Measurements from ENCODE around the gene SMAD3.
"Not testable (repeated sequence)": the region's sequence is repeated elsewhere in the genome, so short reads cannot be mapped to it uniquely, and the experiment has no call there.

Gene SMAD3

DNA sequence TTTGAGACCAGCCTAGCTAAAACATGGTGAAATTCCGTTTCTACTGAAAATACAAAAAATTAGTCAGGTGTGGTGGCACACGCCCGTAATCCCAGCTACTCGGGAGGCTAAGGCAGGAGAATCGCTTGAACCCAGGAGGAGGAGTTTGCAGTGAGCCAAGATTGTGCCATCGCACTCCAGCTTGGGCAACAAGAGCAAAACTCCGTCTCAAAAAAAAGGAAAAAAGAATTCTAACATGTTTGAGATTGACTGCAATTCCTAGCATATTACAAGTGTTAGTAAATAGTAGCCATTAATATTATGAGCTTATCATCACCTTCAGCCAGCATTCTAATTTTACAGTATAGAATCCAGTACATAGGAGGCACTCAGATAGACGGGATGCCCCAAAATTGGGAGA lies 57.9 kb downstream of the SMAD3 start:
- FAIRE-seq: not testable (repeated sequence)

DNA sequence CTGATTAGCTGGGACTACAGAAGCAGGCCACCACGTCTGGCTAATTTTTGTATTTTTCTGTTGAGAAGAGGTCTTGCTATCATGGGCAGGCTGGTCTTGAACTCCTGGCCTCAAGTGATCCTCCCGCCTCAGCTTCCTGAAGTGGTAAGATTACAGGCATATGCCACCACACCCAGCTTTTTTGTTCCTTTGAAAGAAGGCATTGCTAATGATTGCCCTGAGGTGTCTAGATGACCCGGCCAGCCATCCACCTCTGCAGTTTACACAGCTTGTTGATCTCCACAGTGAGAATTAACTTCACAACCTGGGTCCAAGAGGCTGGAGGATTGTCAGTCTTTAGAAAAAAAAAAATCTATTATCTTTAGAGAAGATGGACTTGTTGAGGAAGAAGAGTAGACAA lies 58.7 kb downstream of the SMAD3 start:
- no peak for FAIRE-seq

More for the DNA sequence above, 57.9 kb downstream of the SMAD3 start:
- not testable (repeated sequence) for DNase-seq (ENCODE audit: insufficient read length, low spot score)

DNA sequence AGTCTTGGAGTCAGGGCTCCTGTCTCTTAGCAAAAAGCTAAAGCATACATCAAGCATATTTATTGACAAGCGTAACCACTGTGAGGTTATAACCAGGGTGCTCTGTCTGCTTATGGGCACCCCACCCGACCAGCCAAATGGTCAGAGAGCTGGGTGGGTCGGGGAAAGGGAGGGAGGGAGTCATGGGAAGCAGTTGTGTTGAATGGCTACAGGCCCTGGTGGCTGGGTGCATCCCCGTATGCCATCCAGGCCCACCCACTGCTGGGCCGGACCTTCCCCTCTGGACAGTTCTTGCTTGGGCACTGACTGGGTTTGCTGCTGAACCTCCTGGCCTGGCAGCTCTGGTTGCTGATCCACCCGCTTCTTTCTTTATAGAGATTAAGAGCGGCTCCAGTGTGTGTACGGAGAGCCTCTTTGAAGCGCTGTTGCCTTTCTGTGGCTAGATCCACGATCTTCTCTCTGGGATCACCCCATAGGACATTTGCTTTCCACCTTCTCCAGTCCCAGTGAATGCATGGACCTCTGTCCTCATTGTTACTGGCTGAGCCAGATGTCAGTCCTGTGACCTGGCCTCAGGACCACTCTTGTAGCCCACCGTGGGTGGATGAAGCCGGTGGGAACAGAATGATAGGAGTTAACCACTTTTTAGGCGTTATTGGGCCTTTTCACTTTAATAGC lies 59.6 kb downstream of the SMAD3 start:
- FAIRE-seq: no peak
- DNase-seq (ENCODE audit: insufficient read length, low spot score): no peak

More for the DNA sequence above, 58.7 kb downstream of the SMAD3 start:
- DNase-seq (ENCODE audit: insufficient read length, low spot score): no peak

DNA sequence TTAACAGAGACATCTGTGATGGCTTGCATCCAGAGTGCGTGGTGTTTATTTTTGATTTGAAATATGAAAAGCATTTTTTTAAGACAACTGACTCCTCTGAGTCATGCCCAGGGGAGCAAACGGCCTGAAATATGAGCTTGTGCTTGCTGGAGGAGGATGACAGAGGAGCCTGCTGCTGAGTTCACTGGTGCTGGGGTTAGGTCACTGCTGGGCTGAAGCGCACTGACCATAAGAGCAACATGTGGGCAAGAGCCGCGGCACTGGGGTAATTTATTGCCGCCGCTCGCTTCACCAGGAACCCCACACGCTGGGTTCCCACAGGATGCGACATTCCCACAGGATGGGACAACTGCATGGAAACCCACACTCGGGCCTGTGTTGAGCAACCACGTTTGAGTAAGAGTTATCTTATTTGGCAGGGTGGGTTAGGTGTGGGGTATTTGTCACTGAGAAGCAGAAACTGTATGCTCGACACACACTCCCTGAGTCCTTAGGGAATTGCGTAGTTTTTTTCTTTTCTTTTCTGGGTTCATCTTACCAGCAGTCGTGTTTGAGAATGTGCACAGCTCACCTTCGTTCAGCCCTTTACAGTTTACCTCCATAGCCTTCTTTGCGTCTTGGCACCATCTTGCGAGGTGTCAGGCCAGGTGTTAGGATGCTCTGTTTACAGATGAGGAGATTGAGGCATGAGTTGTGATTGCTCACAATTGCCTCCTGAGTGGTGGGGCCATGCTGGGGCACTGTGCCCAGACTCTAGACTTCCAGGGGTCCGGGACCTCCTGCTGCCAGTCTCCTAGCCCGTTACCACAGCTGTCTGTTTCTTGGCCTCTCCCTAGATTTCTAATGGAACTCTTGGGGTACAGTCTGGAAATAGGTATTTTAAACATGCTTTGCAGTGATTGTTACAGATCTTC lies 60.4 kb downstream of the SMAD3 start:
- no peak for FAIRE-seq
- DNase-seq (ENCODE audit: insufficient read length, low spot score): no peak

DNA sequence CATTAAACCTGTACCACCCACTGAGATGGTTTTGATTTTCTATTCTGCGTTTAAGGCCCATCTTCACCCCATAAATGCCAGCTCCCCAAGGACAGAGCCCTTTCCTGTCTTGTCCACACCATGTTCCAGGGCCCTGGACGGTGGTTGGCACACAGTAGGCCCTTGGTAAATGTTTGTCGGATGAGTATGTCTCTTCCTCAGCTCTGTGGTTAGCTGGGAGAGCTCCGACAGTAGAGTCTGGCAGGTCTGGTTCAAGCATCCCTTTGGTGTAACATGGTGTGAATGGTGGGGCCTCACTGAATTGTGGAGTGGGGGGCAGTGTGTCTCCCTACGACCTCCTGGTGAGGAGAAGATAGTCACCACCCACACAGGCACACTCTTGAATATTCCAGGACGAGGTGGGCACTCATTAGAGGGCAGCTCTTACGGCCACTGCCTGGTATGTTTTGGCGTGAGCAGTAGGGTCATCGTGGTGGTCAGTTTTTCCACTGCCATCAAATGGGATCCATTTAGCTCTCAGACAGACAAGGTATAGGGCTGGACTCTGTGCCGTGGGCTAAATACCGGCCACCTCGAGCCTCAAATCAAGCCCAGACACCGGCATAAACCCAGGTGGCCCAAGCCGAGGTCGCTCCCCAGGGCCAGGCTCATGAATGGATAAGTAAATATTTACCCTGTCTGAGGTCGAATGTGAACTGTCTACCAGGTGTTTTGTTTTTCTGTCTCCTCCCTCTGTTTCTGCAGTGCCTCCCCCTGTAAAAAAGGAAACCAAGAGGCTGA lies 61.3 kb downstream of the SMAD3 start:
- FAIRE-seq: no peak
- DNase-seq (ENCODE audit: insufficient read length, low spot score): no peak

DNA sequence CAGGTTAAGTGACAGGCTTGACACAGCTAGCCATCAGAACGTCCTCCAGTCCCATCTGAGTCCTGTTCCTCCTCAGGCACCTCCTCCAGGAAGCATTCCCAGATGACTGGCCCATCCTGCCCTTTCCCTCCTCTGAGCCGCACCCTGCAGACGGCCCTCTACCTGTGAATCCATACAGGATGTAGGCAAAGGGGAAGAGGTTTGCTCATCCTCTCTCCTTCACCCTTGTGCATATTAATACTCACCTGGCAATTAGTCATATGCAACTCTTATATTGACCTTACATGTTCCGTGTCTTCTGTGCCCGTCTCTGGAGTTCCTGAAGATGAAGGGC lies 61.9 kb downstream of the SMAD3 start:
- DNase-seq (ENCODE audit: insufficient read length, low spot score) (no peak), FAIRE-seq (no peak)

DNA sequence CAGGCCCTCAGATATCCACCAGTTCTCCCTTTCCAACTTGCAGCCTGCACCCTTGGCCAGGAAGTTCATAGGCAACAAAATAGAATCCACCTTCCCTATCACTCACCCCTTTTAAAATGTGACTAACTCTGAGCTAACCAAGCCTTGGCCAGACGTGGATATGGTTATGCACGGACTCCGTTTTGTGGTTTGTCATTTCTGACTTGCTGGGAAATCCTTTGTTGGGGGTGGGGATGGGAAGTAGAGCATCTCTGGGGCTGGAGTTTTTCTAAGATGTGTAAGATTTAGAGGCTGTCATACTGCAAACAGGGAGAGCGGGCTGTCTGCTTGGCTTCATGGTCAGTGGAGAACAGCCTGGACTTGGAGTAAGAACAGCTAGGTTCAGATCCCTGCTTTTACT lies 62.6 kb downstream of the SMAD3 start:
- FAIRE-seq (no peak), DNase-seq (ENCODE audit: insufficient read length, low spot score) (no peak)

DNA sequence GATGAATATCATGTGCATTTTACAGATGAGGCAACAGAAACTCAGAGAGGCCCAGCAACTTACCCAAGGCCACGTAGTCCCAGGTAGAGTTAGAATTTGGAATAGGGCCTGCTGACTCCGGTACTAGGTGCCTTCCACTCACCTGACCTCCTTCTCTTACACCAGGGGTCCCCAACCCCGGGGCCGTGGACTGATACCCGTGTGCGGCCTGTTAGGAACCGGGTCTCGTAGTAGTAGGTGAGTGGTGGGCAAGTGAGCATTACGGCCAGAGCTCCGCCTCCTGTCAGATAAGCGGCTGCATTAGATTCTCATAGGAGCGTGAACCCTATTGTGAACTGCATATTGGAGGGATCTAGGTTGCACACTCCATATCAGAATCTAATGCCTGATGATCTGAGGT lies 64.8 kb downstream of the SMAD3 start:
- FAIRE-seq (no peak), DNase-seq (ENCODE audit: insufficient read length, low spot score) (no peak)

DNA sequence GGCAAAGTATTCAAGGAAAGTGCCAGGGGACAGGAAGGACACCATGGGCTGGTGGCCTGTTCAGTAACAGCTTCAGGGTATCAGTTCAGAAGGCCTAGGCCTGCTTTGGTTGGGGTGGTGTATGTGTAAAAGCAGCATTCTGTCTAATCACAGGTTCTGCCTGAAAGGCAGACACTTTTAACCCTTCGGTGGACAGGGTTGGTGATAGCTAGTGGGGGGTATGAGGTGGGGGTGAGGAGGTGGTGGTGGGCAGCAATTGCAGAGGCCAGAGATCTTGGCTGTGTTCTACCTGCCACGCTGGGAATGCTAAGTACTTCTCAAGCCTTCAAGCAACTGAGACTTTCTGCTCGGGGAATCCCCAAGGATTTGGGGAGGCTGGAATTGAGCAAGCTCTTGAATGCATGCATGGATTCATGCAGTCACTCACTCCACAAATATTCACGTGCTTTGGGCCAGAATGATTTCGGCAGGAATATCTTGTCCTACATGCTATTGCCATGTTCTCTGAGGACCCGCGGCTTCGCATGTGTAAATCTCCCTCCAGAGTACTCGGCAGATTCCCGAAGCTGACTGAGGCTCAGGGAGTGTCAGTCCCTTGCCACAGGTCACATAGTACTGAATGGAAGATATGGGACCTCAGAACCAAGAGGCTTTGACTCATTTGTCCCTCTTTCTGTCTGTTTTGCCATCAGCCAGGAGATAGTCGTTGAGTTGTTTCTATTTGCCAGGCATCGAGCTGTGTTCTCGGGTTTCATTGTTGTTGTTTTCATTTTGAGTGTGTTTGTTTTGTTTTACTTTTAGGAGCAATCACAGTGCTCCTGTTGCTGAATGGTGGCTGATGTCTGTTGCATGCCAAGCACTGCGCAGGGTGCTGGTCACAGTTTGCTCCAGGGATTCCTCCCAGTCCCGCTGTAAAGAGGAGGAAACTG lies 65.5 kb downstream of the SMAD3 start:
- FAIRE-seq (peak; percentile 39), DNase-seq (ENCODE audit: insufficient read length, low spot score) (no peak)

DNA sequence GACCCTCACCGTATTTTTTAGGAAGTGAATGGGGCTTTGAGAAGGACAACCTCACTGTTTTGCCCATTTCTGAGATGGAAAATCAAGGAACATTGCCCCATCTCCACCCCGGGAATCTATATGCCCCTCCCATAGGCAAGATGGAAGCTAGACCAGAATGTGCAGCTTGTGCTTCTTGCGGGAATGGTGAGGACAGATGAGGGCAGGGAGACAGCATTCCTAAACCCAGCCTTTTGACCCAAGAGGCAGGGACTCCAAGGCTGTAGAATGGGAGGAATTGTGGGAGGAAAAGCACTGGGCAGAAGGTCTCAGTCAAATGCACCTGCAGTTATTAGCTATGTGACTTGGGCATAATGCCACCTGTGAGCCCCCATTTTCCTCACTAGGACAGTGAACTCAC lies 66.9 kb downstream of the SMAD3 start:
- FAIRE-seq: no peak
- DNase-seq (ENCODE audit: insufficient read length, low spot score): no peak

DNA sequence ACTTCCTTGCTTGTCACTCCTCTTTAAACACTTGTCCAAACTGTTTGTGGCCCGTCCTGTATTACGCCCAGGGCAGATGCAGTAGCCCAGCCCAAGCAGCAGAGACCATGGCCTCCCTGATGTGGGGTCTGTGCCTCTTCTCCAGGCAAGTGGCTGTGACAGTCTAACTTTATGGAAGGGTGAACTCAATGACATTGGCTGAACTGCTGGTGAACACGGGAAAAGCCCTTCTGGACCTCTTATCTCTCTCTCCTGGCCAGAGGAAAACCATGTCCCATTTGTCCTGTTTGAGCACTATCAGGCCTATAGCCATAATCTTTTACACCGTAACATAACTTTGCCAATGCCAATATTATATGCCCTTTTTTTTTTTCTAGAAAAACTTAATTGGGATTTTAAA lies 67.6 kb downstream of the SMAD3 start:
- DNase-seq (ENCODE audit: insufficient read length, low spot score) (no peak), FAIRE-seq (no peak)

DNA sequence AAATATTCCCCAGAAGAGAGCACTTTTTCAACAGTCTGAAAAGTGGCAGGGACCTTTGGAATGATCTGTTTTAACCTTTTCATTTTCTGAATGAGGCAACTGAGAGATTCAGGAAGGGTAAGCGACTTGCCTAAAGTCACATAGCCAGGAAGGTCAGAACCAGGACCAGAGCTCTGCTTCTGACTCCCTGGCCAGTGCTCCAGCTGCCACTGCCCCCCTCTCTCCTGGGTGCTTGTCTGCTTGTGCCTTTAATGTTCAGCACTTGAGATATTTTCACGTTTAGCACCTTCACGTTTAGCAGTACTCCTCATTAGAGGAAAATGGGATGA lies 68.3 kb downstream of the SMAD3 start:
- FAIRE-seq: no peak
- no peak for DNase-seq (ENCODE audit: insufficient read length, low spot score)

DNA sequence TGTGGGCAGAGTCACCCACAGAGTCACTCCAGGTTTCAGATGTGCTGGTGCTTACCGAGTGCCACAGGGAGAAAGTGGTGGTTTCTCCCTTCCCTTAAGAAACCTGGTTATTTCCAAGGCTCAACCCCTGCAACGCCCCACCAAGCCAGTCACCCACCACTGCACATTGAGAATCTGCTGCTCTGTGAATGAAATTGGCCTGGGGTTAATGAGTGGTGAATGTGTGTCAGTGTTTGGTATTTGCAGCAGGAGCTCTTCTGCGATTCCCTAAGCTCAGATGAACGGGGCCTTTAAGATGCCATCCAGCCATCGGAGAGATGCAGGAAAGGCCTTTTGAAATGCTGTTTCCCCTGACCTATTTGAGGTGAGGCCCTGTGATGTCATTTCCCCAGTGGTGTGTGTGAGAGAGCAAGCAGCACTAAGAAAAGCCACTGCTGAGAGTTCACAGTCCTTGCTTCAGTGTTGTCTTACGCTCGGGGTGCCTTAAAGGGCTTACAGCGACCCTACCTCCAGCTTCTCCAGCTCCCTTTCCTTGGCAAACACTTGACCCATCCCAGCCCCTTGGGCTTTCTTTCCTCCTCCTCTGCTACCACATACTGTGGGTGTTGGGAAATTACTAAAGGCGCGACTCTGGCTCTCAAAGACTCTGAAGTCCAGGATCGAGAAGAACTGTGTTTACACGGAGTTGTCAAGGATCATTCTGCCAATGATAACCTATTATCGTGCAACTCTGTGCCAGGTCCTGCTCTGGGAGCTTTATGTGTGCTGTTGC lies 68.9 kb downstream of the SMAD3 start:
- FAIRE-seq (peak; percentile 94), DNase-seq (ENCODE audit: insufficient read length, low spot score) (no peak)

DNA sequence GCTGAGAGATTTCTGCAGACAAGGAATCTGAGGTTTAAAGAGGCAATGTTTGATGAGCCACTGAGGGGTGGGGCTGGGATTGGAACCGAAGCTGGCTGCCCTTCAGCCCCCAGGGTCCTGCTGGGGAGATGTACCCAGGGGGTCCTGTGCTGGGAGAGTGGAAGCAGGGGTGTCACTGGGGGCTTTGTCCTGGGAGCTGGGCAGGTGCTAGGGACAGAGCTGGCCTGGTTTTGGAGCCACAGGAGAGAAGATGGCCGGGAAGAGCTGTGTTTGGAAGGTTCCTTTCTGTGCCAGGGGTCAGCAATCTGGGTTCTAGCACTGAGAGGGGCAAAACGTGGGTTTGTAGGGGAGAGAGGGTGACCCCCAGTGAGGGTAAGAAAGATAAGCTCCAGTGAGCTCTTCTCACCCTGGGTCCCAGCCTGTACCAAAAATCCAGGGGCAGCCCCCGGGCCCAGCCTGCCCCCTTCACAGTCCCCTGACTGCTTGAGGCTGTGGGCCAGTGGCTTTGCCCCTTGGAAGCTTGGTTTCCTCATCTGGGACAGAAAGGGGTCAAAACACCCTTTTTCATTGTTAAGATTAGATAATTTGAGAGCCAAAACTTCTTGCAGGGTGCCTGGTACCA lies 69.6 kb downstream of the SMAD3 start:
- no peak for DNase-seq (ENCODE audit: insufficient read length, low spot score)
- FAIRE-seq: no peak

DNA sequence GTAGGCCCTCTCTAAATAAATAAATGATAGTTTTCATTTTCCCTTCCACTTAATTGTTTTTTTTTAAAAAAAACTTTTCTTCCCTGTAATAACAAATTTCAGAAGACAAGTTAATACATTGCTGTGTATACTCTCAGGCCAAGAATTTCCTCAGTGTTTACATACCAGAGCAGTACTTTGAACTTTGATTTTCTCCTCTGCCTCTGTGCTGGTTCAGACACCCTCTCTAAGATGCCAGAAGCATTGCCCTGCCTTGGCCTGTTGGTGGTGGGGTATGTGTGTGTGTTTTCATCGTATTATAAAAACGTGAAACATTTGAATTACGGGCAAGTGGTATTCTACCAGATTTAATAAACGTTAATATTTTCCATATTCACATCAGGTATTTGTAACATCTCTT lies 70.1 kb downstream of the SMAD3 start:
- FAIRE-seq: no peak
- DNase-seq (ENCODE audit: insufficient read length, low spot score): no peak

DNA sequence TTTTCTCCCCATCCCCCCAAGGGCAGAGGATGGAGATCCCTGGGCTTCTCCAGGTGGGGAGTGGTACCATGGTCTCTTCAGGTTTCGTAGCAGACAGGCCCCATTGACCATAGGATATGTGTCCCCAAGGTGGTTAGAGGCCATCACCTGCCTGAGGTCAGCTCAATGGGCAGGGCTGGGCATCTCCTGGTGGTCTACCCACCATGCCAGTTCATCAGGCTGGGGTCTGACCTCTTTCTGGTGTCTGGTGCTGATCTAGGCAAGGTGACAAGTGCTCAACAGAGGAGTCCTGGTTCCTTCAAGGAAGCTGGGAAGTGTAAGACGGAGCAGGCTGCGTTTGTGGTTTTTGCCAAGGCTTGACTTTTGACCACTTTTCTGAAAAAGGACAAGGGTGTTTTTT lies 71.4 kb downstream of the SMAD3 start:
- no peak for DNase-seq (ENCODE audit: insufficient read length, low spot score)
- FAIRE-seq: no peak

DNA sequence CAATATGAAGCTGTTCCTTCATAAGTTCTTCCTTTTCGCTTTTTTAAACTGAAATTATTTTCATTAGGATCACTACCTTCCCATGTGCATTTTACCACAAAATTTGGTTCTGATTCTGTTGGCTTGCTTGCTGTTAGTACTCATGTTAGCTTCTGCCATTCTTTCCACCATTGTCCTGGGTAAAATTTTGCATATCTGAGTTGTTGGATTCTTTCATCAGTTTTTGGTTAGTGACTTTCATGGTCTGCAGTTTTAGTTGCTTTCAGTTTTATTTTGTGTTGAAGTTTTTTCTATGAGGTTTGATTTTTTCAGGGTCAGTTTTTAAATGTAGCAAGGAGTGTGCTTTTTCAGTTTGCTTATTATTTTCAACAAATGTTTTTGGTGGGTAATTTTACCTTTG lies 71.9 kb downstream of the SMAD3 start:
- DNase-seq (ENCODE audit: insufficient read length, low spot score) (no peak), FAIRE-seq (peak; percentile 79)

DNA sequence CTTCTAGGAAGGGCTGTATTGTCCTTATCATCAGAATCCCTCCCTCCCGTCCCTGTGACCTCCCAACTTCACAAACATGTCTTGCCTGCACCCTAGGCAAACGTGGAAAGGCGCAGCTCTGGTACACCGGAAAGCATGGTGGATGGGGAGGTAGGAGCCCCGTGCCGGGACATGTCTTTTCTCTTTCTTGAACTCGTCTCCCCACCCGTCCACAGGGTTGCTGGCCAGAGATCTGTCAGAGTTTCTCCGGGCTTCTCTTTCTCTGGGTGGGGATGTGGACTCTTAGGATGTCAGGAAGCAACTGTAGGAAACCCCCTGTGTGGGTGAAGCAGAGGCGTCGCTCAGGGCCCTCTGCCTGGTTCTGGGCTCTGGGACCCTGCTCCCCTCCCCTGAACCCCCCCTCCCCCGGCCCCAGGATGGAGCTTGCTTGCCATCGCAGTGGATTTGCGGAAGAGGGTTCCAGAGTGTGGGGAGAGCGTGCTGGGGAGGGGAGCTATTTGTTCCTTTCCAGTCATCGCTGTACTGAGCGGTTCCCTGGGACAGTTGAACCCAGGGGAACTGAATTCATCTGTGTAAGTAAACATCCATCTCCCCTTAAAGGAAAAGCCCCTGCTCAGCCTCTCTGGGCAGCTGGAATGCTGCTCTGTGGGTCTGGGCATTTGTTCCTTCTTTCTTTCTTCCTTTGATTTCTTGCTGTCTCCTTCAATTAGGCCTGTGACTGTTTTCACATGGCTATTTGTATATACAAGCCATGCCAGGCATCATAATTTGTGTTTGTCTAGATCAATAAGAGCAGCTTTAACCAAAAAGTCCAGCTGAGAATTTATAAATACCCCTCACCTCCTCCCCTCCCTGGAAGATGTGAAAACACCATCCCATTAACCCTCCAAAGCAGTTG lies 72.8 kb downstream of the SMAD3 start:
- DNase-seq (ENCODE audit: insufficient read length, low spot score) (no peak), FAIRE-seq (no peak)

Data from GM19239 (cell line).